ENCODE results near the gene WDR93. TPM values are rescaled to one million over a fixed set of nuclear protein-coding genes. Genes with fewer than 3 reads are reported as not detected.

WDR93 gene
- total RNA-seq, 1 donor from 2014 or later, result not detected

GRCh38 chr15:89659295-89659694, 31.3 kb upstream of the WDR93 start:
- ATAC-seq (no peak), DNase-seq (no peak)
- intact Hi-C loops (cut with micrococcal nuclease), result no loop called here

- DNase-seq (no peak), ATAC-seq (no peak)
- intact Hi-C loops (cut with micrococcal nuclease), result no loop called here
These were observed 30.1 kb upstream of the WDR93 start for GRCh38 chr15:89660556-89660955.

GRCh38 chr15:89662893-89663626, 27.6 kb upstream of the WDR93 start:
- intact Hi-C loops (cut with micrococcal nuclease), result no loop called here
- DNase-seq (peak; percentile 80), ATAC-seq (peak; percentile 83)

GRCh38 chr15:89664441-89665350, 25.9 kb upstream of the WDR93 start:
- no peak for DNase-seq
- intact Hi-C loops (cut with micrococcal nuclease), result no loop called here

DNA sequence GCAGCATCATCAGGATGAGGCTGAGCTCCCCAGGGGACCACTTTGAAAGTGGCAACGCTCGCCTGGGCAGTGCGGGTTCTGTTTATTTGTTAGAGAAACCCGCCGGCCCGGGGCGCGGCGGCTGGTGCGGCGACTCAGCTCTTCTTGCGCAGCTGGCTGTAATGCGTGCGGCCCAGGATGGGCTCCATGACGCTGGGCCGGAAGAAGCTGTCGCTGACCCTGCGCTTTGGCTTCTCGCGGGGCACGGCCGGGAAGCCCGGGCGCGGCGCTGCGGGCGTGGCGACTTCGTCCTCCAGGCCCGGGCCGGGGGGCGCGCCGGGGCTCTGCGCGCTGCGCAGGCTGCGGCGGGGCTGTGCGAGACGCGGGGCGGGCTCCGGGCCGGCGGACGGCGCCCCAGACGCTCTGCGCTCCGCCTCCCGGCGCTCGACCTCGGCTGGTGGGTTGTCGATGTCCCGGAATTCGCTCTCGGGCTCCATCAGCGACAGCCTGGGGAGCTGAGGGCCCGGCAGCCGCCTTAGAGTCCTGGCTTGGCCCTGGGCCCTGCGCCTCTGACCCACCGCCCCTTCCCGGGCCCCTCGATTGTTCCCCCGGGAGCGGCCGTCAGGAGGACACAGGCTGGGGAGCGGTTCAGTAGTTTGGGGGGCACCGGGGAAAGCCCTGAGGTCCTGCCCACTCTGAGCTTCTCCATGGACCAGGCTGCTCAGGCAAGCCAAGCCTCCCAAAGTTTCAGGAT, 25.0 kb upstream of the WDR93 start:
- peak; percentile 84 for DNase-seq
- peak; percentile 81 for ATAC-seq
- intact Hi-C loops (cut with micrococcal nuclease), result no loop called here

More at GRCh38 chr15:89664441-89665350, 25.9 kb upstream of the WDR93 start:
- no peak for ATAC-seq

- DNase-seq (peak; percentile 46), ATAC-seq (peak; percentile 8)
- intact Hi-C loops (cut with micrococcal nuclease), result no loop called here
These were observed 24.3 kb upstream of the WDR93 start for GRCh38 chr15:89666184-89666857.

DNA sequence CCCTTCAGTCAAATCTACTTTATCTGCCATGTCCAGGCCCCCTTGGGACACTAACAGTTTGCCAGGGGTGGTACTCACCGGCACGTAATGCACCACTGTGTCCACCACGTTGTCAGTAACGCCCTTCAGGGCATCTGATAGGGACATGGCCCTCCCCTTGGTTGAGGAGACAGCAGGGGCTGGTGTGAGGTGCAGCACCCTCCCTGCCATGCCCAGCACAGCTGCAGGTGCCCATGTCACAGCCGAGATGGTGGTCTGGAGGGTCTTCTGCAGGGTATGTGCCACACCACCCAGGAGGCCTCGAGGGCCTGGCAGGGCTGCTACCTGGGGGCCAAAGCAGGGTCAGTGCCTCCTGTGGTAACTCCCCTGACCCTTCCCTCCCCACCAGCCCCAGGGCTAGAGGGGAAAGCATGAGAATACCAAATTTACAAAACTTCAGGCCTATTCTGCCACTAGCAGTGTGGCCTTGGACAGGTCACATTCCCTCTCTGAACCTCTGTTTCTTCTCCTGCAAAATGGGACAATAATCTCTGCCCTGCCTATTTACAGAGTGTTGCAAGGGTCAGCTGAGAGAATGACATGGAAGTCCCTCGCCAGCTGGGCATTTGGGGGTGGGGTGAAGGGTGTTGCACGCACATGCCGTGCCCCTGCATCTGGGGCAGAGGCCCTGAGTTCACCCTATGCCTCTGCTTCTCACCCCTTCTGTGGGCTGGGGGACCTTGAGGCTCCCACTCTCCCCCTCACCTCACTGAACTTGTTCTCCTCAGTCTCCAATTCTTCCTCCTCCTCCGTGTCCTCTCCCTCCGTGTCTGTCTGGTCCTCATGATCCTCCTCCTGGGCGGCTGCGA, 23.5 kb upstream of the WDR93 start:
- DNase-seq (no peak), ATAC-seq (no peak)

GRCh38 chr15:89667706-89667960, 23.0 kb upstream of the WDR93 start:
- intact Hi-C loops (cut with micrococcal nuclease), result no loop called here
- DNase-seq, result no peak
- no peak for ATAC-seq

More for the DNA sequence above, 23.5 kb upstream of the WDR93 start:
- intact Hi-C loops (cut with micrococcal nuclease), result no loop called here

DNA sequence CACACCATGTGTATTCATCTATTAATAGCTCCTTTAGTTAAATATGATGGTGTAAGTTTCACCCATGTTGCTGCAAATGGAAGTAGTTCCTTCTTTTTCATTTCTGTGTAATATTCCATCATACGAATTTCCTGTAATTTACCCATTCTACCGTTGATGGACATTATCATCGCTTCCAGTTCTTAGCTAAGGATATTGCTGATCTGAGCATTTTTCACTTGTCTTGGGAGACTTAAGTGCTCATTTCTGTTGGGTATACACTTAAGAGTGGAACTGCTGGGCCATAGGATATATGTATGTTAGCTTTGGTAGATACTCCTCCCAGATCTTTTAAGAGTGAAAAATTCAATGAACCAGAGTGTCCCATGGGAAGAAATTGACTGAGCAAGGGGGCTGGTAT, 22.4 kb upstream of the WDR93 start:
- ATAC-seq (no peak), DNase-seq (no peak)
- intact Hi-C loops (cut with micrococcal nuclease), result no loop called here

- no peak for ATAC-seq
- intact Hi-C loops (cut with micrococcal nuclease), result no loop called here
- DNase-seq, result no peak
These were observed 21.2 kb upstream of the WDR93 start for GRCh38 chr15:89669309-89669865.

DNA sequence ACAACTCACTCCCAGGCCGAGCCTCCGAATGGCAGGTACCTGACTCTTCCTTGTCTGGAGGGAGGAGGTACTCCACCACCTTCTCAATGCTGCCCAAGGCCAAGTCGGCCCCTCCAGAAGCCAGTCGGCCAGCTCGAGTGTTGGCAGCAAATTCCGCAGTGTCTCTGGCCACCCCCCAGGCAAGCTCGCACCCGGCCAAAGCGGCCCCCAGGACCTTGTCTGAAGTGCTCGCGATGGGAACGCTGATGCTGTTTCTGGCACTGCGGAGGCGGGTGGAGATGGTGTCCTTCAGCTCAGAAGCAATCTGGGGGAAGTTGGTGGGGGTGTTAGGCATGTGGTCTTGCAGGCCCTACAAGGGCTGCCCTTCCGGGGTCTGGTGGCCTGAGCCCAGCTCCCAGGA, 20.7 kb upstream of the WDR93 start:
- intact Hi-C loops (cut with micrococcal nuclease), result no loop called here
- no peak for ATAC-seq
- no peak for DNase-seq

DNA sequence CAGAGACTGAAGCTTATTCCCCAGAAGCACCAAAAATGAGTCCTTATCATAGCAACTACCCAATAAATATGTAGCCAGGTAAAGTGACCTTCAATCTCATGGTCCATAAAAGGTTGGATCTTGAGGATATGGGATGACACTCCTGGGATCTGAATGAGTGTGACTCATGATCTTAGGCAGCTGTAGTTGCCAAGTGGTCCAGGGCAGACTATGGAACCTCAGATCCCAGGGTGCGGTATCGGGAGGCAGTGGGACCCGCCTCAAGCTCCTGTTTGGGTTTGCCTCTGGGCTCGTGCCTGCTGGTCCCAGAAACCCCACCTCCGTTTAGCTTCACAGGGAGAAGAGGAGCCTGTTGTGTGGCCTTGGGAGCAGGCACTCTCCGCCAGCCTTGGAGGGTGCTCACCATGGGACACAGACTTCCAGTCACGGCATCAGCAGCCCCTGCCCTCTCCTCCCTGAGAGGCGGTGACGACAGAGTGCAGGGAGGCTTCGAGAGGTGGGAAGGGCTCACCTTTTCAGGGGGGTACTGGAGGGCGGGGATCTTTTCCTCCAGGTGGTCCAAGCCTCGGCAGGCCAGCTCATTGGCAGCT, 19.5 kb upstream of the WDR93 start:
- intact Hi-C loops (cut with micrococcal nuclease), result no loop called here
- DNase-seq (no peak), ATAC-seq (no peak)

GRCh38 chr15:89671687-89672086, 18.9 kb upstream of the WDR93 start:
- DNase-seq (no peak), ATAC-seq (no peak)
- intact Hi-C loops (cut with micrococcal nuclease), result no loop called here

GRCh38 chr15:89672221-89673164, 18.1 kb upstream of the WDR93 start:
- no peak for DNase-seq
- intact Hi-C loops (cut with micrococcal nuclease), result no loop called here
- ATAC-seq, result no peak

GRCh38 chr15:89673165-89673512, 17.5 kb upstream of the WDR93 start:
- DNase-seq, result no peak
- ATAC-seq, result no peak

DNA sequence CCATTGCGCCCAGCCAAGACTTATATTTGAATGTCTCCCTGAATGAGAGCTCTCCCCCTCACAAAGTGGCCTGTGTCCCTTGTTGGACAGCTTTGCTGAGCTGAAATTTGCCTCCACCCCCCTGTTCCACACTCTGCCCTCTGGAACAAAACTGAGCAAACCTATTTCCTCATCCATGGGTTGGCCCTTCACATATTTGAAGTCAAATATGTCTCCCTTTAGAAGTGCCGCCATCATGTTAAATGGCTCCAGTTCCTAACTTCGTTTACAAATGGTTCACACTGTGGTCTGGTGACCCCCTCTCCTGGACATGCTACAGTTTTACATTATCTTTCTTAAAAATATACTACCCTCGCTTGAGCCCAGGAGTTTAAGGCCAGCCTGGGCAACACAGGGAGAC, 16.1 kb upstream of the WDR93 start:
- DNase-seq (no peak), ATAC-seq (no peak)
- intact Hi-C loops (cut with micrococcal nuclease), result no loop called here

More at GRCh38 chr15:89673165-89673512, 17.5 kb upstream of the WDR93 start:
- intact Hi-C loops (cut with micrococcal nuclease), result no loop called here

DNA sequence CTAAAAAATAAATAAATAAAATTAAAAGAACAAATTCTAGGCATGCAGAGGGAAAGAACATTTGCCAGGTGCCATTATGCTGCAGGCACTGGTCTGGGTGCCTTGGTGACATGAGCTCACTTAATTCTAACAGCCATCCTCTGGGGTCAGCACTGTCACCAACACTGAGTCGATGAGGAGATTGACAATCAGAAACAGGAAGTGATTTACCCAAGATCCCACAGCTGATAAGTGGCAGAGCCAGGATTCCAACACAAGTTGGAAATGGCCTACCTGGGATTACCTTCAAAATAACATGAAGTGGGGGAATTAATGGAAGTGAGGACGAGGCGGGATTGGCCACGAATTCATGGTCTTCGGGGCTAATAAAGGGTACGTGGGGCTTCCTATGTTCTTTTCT, 15.0 kb upstream of the WDR93 start:
- intact Hi-C loops (cut with micrococcal nuclease), result no loop called here
- DNase-seq, result no peak
- no peak for ATAC-seq
